22Rv1 (cell line): ENCODE results near the gene LASP1NB.

Experiments
- CTCF ChIP-seq: fragments of 450-650 bp; IDR thresholded peaks from 2 replicates; pipeline ENCODE4 v1.5.1; 2017; ENCODE audit warnings: mild to moderate bottlenecking
- ZFX ChIP-seq: fragments of 450-650 bp; IDR thresholded peaks from 2 replicates; pipeline ENCODE4 v1.6.1; 2017; ENCODE audit warnings: antibody characterized with exemption, borderline replicate concordance

- no peak for TF ChIP-seq CTCF
- no peak for TF ChIP-seq ZFX
These were observed 48.1 kb upstream of the LASP1NB start for GRCh38 chr17:38877130-38877851.
